Vagina (tissue), 2 donors: Measurements from ENCODE around the gene PTGS1. TPM values are rescaled to one million over a fixed set of nuclear protein-coding genes. Genes with fewer than 3 reads are reported as not detected.
"Not testable (repeated sequence)": the region's sequence is repeated elsewhere in the genome, so short reads cannot be mapped to it uniquely, and the experiment has no call there.

ENCODE experiments used
- DNase-seq, 2 donors: peaks; one replicate each; pipeline ENCODE4 v3.0.0-alpha.2; 2017; ENCODE audit errors: extremely low spot score in 2 of 2
- H3K27ac ChIP-seq: fragments of 200-600 bp; sonication (generic); one replicate; pipeline ENCODE4 v1.5.1; 2019
- H3K27me3 ChIP-seq: fragments of 200-600 bp; sonication (generic); one replicate; pipeline ENCODE4 v1.5.1; 2019
- H3K36me3 ChIP-seq, 2 donors: fragments of 200-600 bp; sonication (generic); one replicate each; pipeline ENCODE4 v1.5.1; 2017 to 2019
- H3K4me1 ChIP-seq: fragments of 200-600 bp; sonication (generic); one replicate; pipeline ENCODE4 v1.5.1; 2019
- H3K4me3 ChIP-seq, 2 donors: fragments of 200-600 bp; sonication (generic); 1 replicate in 1 of 2; 2 replicates in 1 of 2; pipeline ENCODE4 v1.5.1; 2016 to 2019
- H3K9me3 ChIP-seq: fragments of 200-600 bp; sonication (generic); one replicate; pipeline ENCODE4 v1.5.1; 2019
- CTCF ChIP-seq, 3 experiments: fragments of 450-650 bp in 2 of 3; fragments of 200-600 bp in 1 of 3; sonication (generic) in 1 of 3; IDR thresholded peaks; one replicate each; pipeline ENCODE4 v1.5.1; 2017 to 2019; ENCODE audit warnings: antibody characterized with exemption in 3 of 3, mild to moderate bottlenecking in 2 of 3, moderate library complexity in 2 of 3
- POLR2A ChIP-seq, 2 donors: fragments of 450-650 bp; IDR thresholded peaks; one replicate each; pipeline ENCODE4 v1.6.1; 2017; ENCODE audit warnings: antibody characterized with exemption in 2 of 2, mild to moderate bottlenecking in 2 of 2, moderate library complexity in 2 of 2
- POLR2AphosphoS5 ChIP-seq, 2 donors: sonication (generic); formaldehyde crosslinking; IDR thresholded peaks; one replicate each; pipeline ENCODE4 v1.9.0; 2017; ENCODE audit warnings: antibody characterized with exemption in 2 of 2, mild to moderate bottlenecking in 2 of 2, low read depth in 1 of 2; ENCODE audit not compliant: insufficient read depth in 1 of 2
- intact Hi-C: fragments of 100-400 bp; cut with DNase I; formaldehyde crosslinking; loops from one replicate; pipeline ENCODE4 v1.15.1; 2023
- total RNA-seq: library from RNA; depleted of rRNA; stranded (reverse); fragments of >200 nt; gene quantifications from one replicate; pipeline ENCODE4 v1.2.3, GENCODE V29; 2016

The PTGS1 gene
- total RNA-seq, 1 donor from 2014 or later, result 12.0 TPM

- DNase-seq, result no peak
- Histone ChIP-seq H3K4me1 (no peaks in the 10 kb centered on the region), H3K9me3 (no peaks in the 10 kb centered on the region), H3K4me3 (no peak overlapping the region), H3K27me3 (no peaks in the 10 kb centered on the region), H3K36me3 (no peaks in the 10 kb centered on the region), H3K27ac (no peak overlapping the region)
- no peak for TF ChIP-seq POLR2A (IDR thresholded peaks at IDR 0.05)
- no peak for TF ChIP-seq POLR2AphosphoS5 (IDR thresholded peaks at IDR 0.05; ENCODE audit: insufficient read depth in 1 of 2, low read depth in 1 of 2)
- TF ChIP-seq CTCF (IDR thresholded peaks at IDR 0.05), result no peak
- intact Hi-C loops, result no loop called here
These were observed 31.1 kb downstream of the PTGS1 start for GRCh38 chr9:122401896-122402295.

GRCh38 chr9:122402403-122402871 is 31.6 kb downstream of the PTGS1 start:
- no peak for TF ChIP-seq POLR2A (IDR thresholded peaks at IDR 0.05)
- TF ChIP-seq CTCF (IDR thresholded peaks at IDR 0.05), result no peak
- peak in 1 of 2 donors; percentile 49 for TF ChIP-seq POLR2AphosphoS5 (IDR thresholded peaks at IDR 0.05; ENCODE audit: insufficient read depth in 1 of 2, low read depth in 1 of 2)
- Histone ChIP-seq H3K4me3 (no peak overlapping the region), H3K4me1 (no peaks in the 10 kb centered on the region), H3K27me3 (no peaks in the 10 kb centered on the region), H3K36me3 (no peaks in the 10 kb centered on the region), H3K9me3 (no peaks in the 10 kb centered on the region), H3K27ac (no peak overlapping the region)
- DNase-seq, result no peak
- intact Hi-C loops, result no loop called here

DNA sequence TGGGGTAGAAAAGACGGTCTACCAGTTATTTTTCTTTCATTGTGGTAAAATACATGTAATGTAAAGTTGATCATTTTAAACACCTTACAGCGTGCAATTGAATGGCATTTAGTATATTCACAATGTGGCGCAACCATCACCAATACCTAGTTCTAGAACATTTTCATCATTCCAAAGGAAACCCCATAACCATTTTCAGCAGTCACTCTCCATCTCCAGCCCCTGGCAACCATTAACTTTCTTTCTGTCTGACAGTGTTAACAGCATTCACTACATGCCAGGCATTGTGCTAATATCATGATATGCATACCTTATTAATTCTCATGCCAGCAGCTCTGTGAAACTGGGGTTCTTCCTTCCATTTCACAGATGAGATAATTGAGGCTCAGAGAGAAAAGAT is 32.0 kb downstream of the PTGS1 start:
- no peak overlapping the region for H3K4me3 ChIP-seq
- DNase-seq, result no peak
- H3K27ac ChIP-seq, result no peak overlapping the region
- no peaks in the 10 kb centered on the region for H3K27me3 ChIP-seq
- no peaks in the 10 kb centered on the region for H3K36me3 ChIP-seq
- no peaks in the 10 kb centered on the region for H3K9me3 ChIP-seq
- intact Hi-C loops, result no loop called here
- TF ChIP-seq POLR2AphosphoS5 (IDR thresholded peaks at IDR 0.05; ENCODE audit: insufficient read depth in 1 of 2, low read depth in 1 of 2), result no peak
- no peak for TF ChIP-seq CTCF (IDR thresholded peaks at IDR 0.05)
- TF ChIP-seq POLR2A (IDR thresholded peaks at IDR 0.05), result no peak
- no peaks in the 10 kb centered on the region for H3K4me1 ChIP-seq

- no peaks in the 10 kb centered on the region for H3K36me3 ChIP-seq
- no peak for DNase-seq
- intact Hi-C loops, result no loop called here
- H3K27me3 ChIP-seq, result no peaks in the 10 kb centered on the region
- TF ChIP-seq CTCF (IDR thresholded peaks at IDR 0.05) (no peak), POLR2A (IDR thresholded peaks at IDR 0.05) (no peak), POLR2AphosphoS5 (IDR thresholded peaks at IDR 0.05; ENCODE audit: insufficient read depth in 1 of 2, low read depth in 1 of 2) (no peak)
- H3K4me1 ChIP-seq, result no peaks in the 10 kb centered on the region
- no peak overlapping the region for H3K4me3 ChIP-seq
- H3K27ac ChIP-seq, result no peak overlapping the region
- H3K9me3 ChIP-seq, result no peaks in the 10 kb centered on the region
These were observed 32.7 kb downstream of the PTGS1 start for GRCh38 chr9:122403381-122404000.

DNA sequence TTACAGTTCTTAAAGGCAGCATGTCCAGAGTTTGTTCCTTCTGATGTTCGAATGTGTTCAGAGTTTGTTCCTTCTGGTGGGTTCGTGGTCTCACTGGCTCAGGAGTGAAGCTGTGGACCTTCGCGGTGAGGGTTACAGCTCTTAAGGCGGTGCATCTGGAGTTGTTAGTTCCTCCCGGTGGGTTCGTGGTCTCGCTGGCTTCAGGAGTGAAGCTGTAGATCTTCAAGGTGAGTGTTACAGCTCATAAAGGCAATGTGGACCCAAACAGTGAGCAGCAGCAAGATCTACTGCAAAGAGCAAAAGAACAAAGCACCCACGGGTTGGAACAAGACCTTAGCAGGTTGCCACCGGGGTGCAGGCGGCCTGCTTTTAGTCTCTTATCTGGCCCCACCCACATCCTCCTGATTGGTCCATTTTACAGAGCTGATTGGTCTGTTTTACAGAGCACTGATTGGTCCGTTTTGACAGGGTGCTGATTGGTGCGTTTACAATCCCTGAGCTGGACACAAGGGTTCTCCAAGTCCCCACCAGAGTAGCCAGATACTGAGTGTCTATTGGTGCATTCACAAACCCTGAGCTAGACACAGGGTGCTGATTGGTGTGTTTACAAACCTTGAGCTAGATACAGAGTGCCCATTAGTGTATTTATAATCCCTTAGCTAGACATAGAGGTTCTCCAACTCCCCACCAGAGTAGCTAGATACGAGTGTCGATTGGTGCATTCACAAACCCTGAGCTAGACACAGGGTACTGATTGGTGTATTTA is 34.7 kb downstream of the PTGS1 start:
- H3K9me3 ChIP-seq, H3K36me3 ChIP-seq, H3K4me3 ChIP-seq, H3K4me1 ChIP-seq, H3K27me3 ChIP-seq, DNase-seq, H3K27ac ChIP-seq, intact Hi-C loops: not testable (repeated sequence)
